Measurements from ENCODE around the gene RHOF. TPM values are rescaled to one million over a fixed set of nuclear protein-coding genes. Genes with fewer than 3 reads are reported as not detected.
A peak's percentile ranks its signal among the peaks of the same experiment; 100 is the strongest.

Gene RHOF
- total and polyA plus RNA-seq, 2 of the 8 experiments (the other 6 are each of a cell fraction or from before 2014, with no cell fraction given): 23.8 to 31.9 TPM

DNA sequence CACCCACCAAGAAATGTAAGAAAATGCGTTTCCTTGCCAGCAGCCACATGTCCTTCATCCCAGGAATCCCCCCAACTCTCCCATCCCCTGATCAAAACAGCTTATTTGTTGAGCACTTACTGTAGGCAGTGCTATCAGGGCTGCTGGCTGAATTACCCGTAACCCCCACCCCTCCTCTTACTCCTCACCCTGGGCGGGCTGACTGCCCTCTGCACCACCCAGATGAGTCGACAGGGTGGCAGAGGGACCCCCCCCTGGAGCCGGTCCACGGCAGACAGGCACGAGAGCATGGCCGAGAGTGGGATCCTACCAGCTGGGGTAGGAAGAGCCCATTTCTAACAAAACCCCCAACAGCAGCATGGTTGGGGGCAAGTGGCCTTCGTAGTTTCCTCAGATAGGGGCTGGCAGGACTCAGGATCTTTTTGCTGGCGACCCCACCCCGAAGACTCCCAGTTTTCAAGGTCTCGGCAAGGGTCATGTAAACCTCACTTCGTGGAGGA lies 1.1 kb upstream of the RHOF start:
- ChIA-PET POLR2A (ENCODE audit: partially characterized antibody) (interaction anchor here (0.5 to 34.9 kb wide), 17 partner anchors 5 to 583 kb away, joined by 3 to 958 read pairs (median 5); partner anchors contain the start of genes PSMD9, RHOF and SETD1B), CTCF (ENCODE audit: partially characterized antibody) (interaction anchor here (0.7 to 18.2 kb wide), 50 partner anchors 13 to 331 kb away, joined by 3 to 363 read pairs (median 4); partner anchors contain the start of genes CFAP251, HPD, PSMD9 and SETD1B)
- no peak overlapping the region for H2BK120ac ChIP-seq (replicated peaks; ENCODE audit: low read depth, low read length)
- H4K20me1 ChIP-seq (replicated peaks in 1 of 2; ENCODE audit: control insufficient read depth in 1 of 2, insufficient read depth in 2 of 2, low read length in 2 of 2): peaks cover 17 to 18% of the 10 kb centered on the region in 2 experiments
- H4K91ac ChIP-seq (replicated peaks; ENCODE audit: insufficient read length, low read length): no peak overlapping the region
- H4K5ac ChIP-seq (ENCODE audit: insufficient read length, low read depth, low read length): no peak overlapping the region
- H3K36me3 ChIP-seq (ENCODE audit: control insufficient read depth in 2 of 4, insufficient read depth in 4 of 4, low read length in 3 of 4): peaks cover 0 to 16% (median 3%) of the 10 kb centered on the region in 4 experiments; a peak in 4 of 8 replicates
- H3K27me3 ChIP-seq (replicated peaks in 1 of 4; ENCODE audit: control insufficient read depth in 3 of 4, extremely low read depth in 1 of 4, insufficient read depth in 3 of 4, low read length in 3 of 4): peaks cover 0 to 5% (median 1%) of the 10 kb centered on the region in 4 experiments; a peak in 2 of 7 replicates
- peaks cover 8% of the 10 kb centered on the region; the same call in 1 of the 2 replicates for H3K23me2 ChIP-seq (ENCODE audit: low read depth, low read length)
- H3K9ac ChIP-seq (replicated peaks in 1 of 4; ENCODE audit: extremely low read depth in 1 of 4, low read depth in 3 of 4, low read length in 3 of 4): 0 out of 7 replicates have a peak overlapping the region, but pooled peaks of 1 of the 4 experiments have one; percentile 20
- peak overlapping the region; percentile 72 for H4K8ac ChIP-seq (ENCODE audit: extremely low read depth, insufficient read depth, low read length)
- FAIRE-seq: no peak
- H2BK12ac ChIP-seq (ENCODE audit: low read depth, low read length): peak overlapping the region; percentile 51
- H3K79me2 ChIP-seq (ENCODE audit: control insufficient read depth in 1 of 2, insufficient read depth in 2 of 2, low read length in 2 of 2): peaks cover 0 to 21% of the 10 kb centered on the region in 2 experiments; a peak in 1 of 4 replicates
- peak overlapping the region; percentile 93; the same call in 1 of the 2 replicates for H2BK15ac ChIP-seq (ENCODE audit: low read length)
- WGBS, 2 experiments (ENCODE audit: extremely low coverage in 1 of 2, insufficient coverage in 1 of 2, insufficient read length in 1 of 2, insufficient replicate concordance in 2 of 2, low coverage in 1 of 2, low lambda C conversion rate in 2 of 2, missing lambda C conversion rate in 1 of 2): 13% methylated on average over 13 of the region's 13 CpGs; no CpG with 5 or more reads in 1 of the 2 experiments
- H3K27ac ChIP-seq (ENCODE audit: low read depth, low read length): no peak overlapping the region
- H2AK5ac ChIP-seq (ENCODE audit: low read depth, low read length): no peak overlapping the region
- H3K4me3 ChIP-seq (ENCODE audit: extremely low read depth in 1 of 4, insufficient read depth in 2 of 4, low read depth in 3 of 4, low read length in 4 of 4): peak overlapping the region in 2 of 4 experiments; percentile 26 to 91; a peak in 4 of 8 replicates
- H2AFZ ChIP-seq (ENCODE audit: low read length): no peak overlapping the region
- no peak overlapping the region for H2BK20ac ChIP-seq (ENCODE audit: low read length)
- H3K14ac ChIP-seq (ENCODE audit: insufficient read length): no peak overlapping the region
- H3K23ac ChIP-seq (ENCODE audit: insufficient read length): no peak overlapping the region
- no peaks in the 10 kb centered on the region for H3K9me3 ChIP-seq (ENCODE audit: insufficient read depth in 2 of 2, low read depth in 1 of 2, low read length in 1 of 2)
- peak overlapping the region; percentile 68; the same call in 1 of the 2 replicates for H3K18ac ChIP-seq (ENCODE audit: extremely low read depth, low read length)
- H3K4me2 ChIP-seq (ENCODE audit: insufficient read depth in 1 of 2, low read depth in 2 of 2, low read length in 2 of 2): peak overlapping the region; percentile 6 to 82
- peaks cover 11 to 43% (median 26%) of the 10 kb centered on the region in 4 experiments for H3K4me1 ChIP-seq (replicated peaks in 1 of 4; ENCODE audit: control insufficient read depth in 3 of 4, insufficient read depth in 4 of 4, low read length in 3 of 4)
- TF ChIP-seq YY1 (IDR thresholded peaks at IDR 0.05; ENCODE audit: low read depth, low read length) (no peak), CREB1 (IDR thresholded peaks at IDR 0.05) (no peak), TAF7 (optimal IDR thresholded peaks at IDR 0.05; ENCODE audit: borderline replicate concordance, low read depth, low read length) (no peak), CBX5 (IDR thresholded peaks at IDR 0.05; ENCODE audit: low read depth, low read length) (no peak), RFX5 (IDR thresholded peaks at IDR 0.05; ENCODE audit: borderline replicate concordance, low read depth, low read length) (no peak), SUZ12 (IDR thresholded peaks at IDR 0.05; ENCODE audit: low read length) (no peak), RAD21 (IDR thresholded peaks at IDR 0.05 in 1 of 2, conservative IDR thresholded peaks at IDR 0.05 in 1 of 2; ENCODE audit: low read depth in 2 of 2, low read length in 2 of 2) (no peak), SIRT6 (IDR thresholded peaks at IDR 0.05; ENCODE audit: low read length) (no peak), EZH2 (IDR thresholded peaks at IDR 0.05; ENCODE audit: low read depth, low read length, severe bottlenecking) (no peak), TBP (IDR thresholded peaks at IDR 0.05; ENCODE audit: low read depth, low read length) (no peak), CHD2 (IDR thresholded peaks at IDR 0.05; ENCODE audit: low read length) (no peak), HDAC2 (IDR thresholded peaks at IDR 0.05; ENCODE audit: borderline replicate concordance in 1 of 2, low read depth in 2 of 2, low read length in 2 of 2) (no peak)
- no peak overlapping the region for H3K56ac ChIP-seq (replicated peaks; ENCODE audit: insufficient read length, low read depth, low read length)
- no peak for DNase-seq (ENCODE audit: low read depth in 1 of 2, low spot score in 2 of 2)
- H3K4ac ChIP-seq (replicated peaks; ENCODE audit: insufficient read length, low read depth, low read length): peak overlapping the region; percentile 38
- H2BK5ac ChIP-seq (ENCODE audit: low read depth, low read length): peak overlapping the region; percentile 19; the same call in 1 of the 2 replicates
- 0 out of 2 replicates have a peak, but pooled peaks cover 10% of the 10 kb centered on the region for H3K79me1 ChIP-seq (ENCODE audit: low read depth, low read length)
